Measurements from ENCODE around the gene DISP1.

Gene DISP1

GRCh38 chr1:222784371-222784770, 30.5 kb upstream of the DISP1 start:
- peaks cover 0 to 6% of the 10 kb centered on the region in 2 donors for H3K27me3 ChIP-seq (ENCODE audit: control insufficient read depth in 2 of 2, insufficient read depth in 2 of 2, low read length in 2 of 2)
- H3K9ac ChIP-seq (ENCODE audit: low read depth in 1 of 2, low read length in 2 of 2), result no peak overlapping the region
- H3K36me3 ChIP-seq (ENCODE audit: control insufficient read depth in 2 of 2, insufficient read depth in 2 of 2, low read length in 2 of 2), result no peaks in the 10 kb centered on the region
- H3K27ac ChIP-seq (ENCODE audit: low read depth in 2 of 2, low read length in 2 of 2), result no peak overlapping the region
- no peak overlapping the region for H3K4me3 ChIP-seq (ENCODE audit: low read length in 2 of 2)
- H3K4me1 ChIP-seq (ENCODE audit: control insufficient read depth in 2 of 2, insufficient read depth in 2 of 2, low read length in 2 of 2), result no peaks in the 10 kb centered on the region
- H3K9me3 ChIP-seq (ENCODE audit: control insufficient read depth in 2 of 2, low read length in 2 of 2), result no peaks in the 10 kb centered on the region

GRCh38 chr1:222784916-222785315, 29.9 kb upstream of the DISP1 start:
- Histone ChIP-seq H3K4me1 (ENCODE audit: control insufficient read depth in 2 of 2, insufficient read depth in 2 of 2, low read length in 2 of 2) (no peaks in the 10 kb centered on the region), H3K9me3 (ENCODE audit: control insufficient read depth in 2 of 2, low read length in 2 of 2) (no peaks in the 10 kb centered on the region), H3K36me3 (ENCODE audit: control insufficient read depth in 2 of 2, insufficient read depth in 2 of 2, low read length in 2 of 2) (no peaks in the 10 kb centered on the region), H3K9ac (ENCODE audit: low read depth in 1 of 2, low read length in 2 of 2) (no peak overlapping the region), H3K4me3 (ENCODE audit: low read length in 2 of 2) (no peak overlapping the region), H3K27ac (ENCODE audit: low read depth in 2 of 2, low read length in 2 of 2) (no peak overlapping the region), H3K27me3 (ENCODE audit: control insufficient read depth in 2 of 2, insufficient read depth in 2 of 2, low read length in 2 of 2) (peaks cover 0 to 6% of the 10 kb centered on the region in 2 donors)

GRCh38 chr1:222785529-222785928, 29.3 kb upstream of the DISP1 start:
- no peaks in the 10 kb centered on the region for H3K36me3 ChIP-seq (ENCODE audit: control insufficient read depth in 2 of 2, insufficient read depth in 2 of 2, low read length in 2 of 2)
- H3K27ac ChIP-seq (ENCODE audit: low read depth in 2 of 2, low read length in 2 of 2), result no peak overlapping the region
- H3K4me3 ChIP-seq (ENCODE audit: low read length in 2 of 2), result no peak overlapping the region
- no peaks in the 10 kb centered on the region for H3K9me3 ChIP-seq (ENCODE audit: control insufficient read depth in 2 of 2, low read length in 2 of 2)
- no peaks in the 10 kb centered on the region for H3K4me1 ChIP-seq (ENCODE audit: control insufficient read depth in 2 of 2, insufficient read depth in 2 of 2, low read length in 2 of 2)
- H3K27me3 ChIP-seq (ENCODE audit: control insufficient read depth in 2 of 2, insufficient read depth in 2 of 2, low read length in 2 of 2), result peaks cover 0 to 6% of the 10 kb centered on the region in 2 donors
- no peak overlapping the region for H3K9ac ChIP-seq (ENCODE audit: low read depth in 1 of 2, low read length in 2 of 2)

- Histone ChIP-seq H3K27ac (ENCODE audit: low read depth in 2 of 2, low read length in 2 of 2) (no peak overlapping the region), H3K27me3 (ENCODE audit: control insufficient read depth in 2 of 2, insufficient read depth in 2 of 2, low read length in 2 of 2) (peaks cover 0 to 6% of the 10 kb centered on the region in 2 donors), H3K9me3 (ENCODE audit: control insufficient read depth in 2 of 2, low read length in 2 of 2) (no peaks in the 10 kb centered on the region), H3K4me3 (ENCODE audit: low read length in 2 of 2) (no peak overlapping the region), H3K4me1 (ENCODE audit: control insufficient read depth in 2 of 2, insufficient read depth in 2 of 2, low read length in 2 of 2) (no peaks in the 10 kb centered on the region), H3K9ac (ENCODE audit: low read depth in 1 of 2, low read length in 2 of 2) (no peak overlapping the region), H3K36me3 (ENCODE audit: control insufficient read depth in 2 of 2, insufficient read depth in 2 of 2, low read length in 2 of 2) (no peaks in the 10 kb centered on the region)
Measured at GRCh38 chr1:222786121-222786520, 28.7 kb upstream of the DISP1 start.

- Histone ChIP-seq H3K4me3 (ENCODE audit: low read length in 2 of 2) (no peak overlapping the region), H3K4me1 (ENCODE audit: control insufficient read depth in 2 of 2, insufficient read depth in 2 of 2, low read length in 2 of 2) (no peaks in the 10 kb centered on the region), H3K36me3 (ENCODE audit: control insufficient read depth in 2 of 2, insufficient read depth in 2 of 2, low read length in 2 of 2) (no peaks in the 10 kb centered on the region), H3K27me3 (ENCODE audit: control insufficient read depth in 2 of 2, insufficient read depth in 2 of 2, low read length in 2 of 2) (peaks cover 0 to 6% of the 10 kb centered on the region in 2 donors), H3K9me3 (ENCODE audit: control insufficient read depth in 2 of 2, low read length in 2 of 2) (no peaks in the 10 kb centered on the region), H3K27ac (ENCODE audit: low read depth in 2 of 2, low read length in 2 of 2) (no peak overlapping the region), H3K9ac (ENCODE audit: low read depth in 1 of 2, low read length in 2 of 2) (no peak overlapping the region)
Measured at GRCh38 chr1:222787729-222788128, 27.1 kb upstream of the DISP1 start.

DNA sequence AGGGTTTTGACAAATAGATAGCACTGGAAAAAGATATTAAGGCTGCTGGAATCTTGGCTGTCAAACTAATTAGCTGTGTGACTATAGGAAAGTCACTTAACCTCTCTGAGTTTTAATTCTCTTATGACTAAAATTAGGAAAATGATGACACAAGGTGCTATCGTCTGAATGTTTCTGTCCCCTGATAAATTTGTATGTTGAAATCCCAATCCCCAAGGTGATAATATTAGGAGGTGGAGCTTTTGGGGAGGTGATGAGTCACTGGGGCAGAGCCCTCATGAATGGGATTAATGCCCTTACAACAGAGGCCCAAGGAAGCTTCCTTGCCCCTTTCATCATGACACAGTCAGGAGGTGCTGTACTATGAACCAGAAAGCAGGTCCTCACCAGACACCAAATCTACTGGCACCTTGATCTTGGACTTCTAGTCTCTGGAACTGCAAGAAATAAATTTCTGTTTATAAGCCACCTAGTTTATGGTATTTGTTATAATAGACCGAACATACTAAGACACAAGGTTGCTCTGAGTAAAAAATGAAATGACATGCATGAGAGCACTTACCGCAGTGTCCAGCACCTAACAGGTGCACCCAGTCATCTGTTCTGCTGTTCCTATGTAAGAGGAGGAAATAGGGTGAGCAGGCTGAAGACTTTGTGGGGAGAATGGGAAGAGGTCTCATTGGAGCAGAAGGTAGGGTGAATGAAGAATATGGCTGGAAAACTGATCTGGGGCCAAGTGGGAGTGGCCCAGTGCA, 26.3 kb upstream of the DISP1 start:
- H3K27me3 ChIP-seq (ENCODE audit: control insufficient read depth in 2 of 2, insufficient read depth in 2 of 2, low read length in 2 of 2), result peaks cover 0 to 6% of the 10 kb centered on the region in 2 donors
- no peak overlapping the region for H3K4me3 ChIP-seq (ENCODE audit: low read length in 2 of 2)

GRCh38 chr1:222790115-222790514, 24.7 kb upstream of the DISP1 start:
- no peaks in the 10 kb centered on the region for H3K36me3 ChIP-seq (ENCODE audit: control insufficient read depth in 2 of 2, insufficient read depth in 2 of 2, low read length in 2 of 2)
- H3K9me3 ChIP-seq (ENCODE audit: control insufficient read depth in 2 of 2, low read length in 2 of 2), result no peaks in the 10 kb centered on the region
- H3K4me1 ChIP-seq (ENCODE audit: control insufficient read depth in 2 of 2, insufficient read depth in 2 of 2, low read length in 2 of 2), result no peaks in the 10 kb centered on the region
- no peak overlapping the region for H3K27ac ChIP-seq (ENCODE audit: low read depth in 2 of 2, low read length in 2 of 2)
- H3K27me3 ChIP-seq (ENCODE audit: control insufficient read depth in 2 of 2, insufficient read depth in 2 of 2, low read length in 2 of 2), result peaks cover 0 to 6% of the 10 kb centered on the region in 2 donors
- no peak overlapping the region for H3K9ac ChIP-seq (ENCODE audit: low read depth in 1 of 2, low read length in 2 of 2)
- no peak overlapping the region for H3K4me3 ChIP-seq (ENCODE audit: low read length in 2 of 2)

More for the DNA sequence above, 26.3 kb upstream of the DISP1 start:
- Histone ChIP-seq H3K9me3 (ENCODE audit: control insufficient read depth in 2 of 2, low read length in 2 of 2) (no peaks in the 10 kb centered on the region), H3K4me1 (ENCODE audit: control insufficient read depth in 2 of 2, insufficient read depth in 2 of 2, low read length in 2 of 2) (no peaks in the 10 kb centered on the region), H3K27ac (ENCODE audit: low read depth in 2 of 2, low read length in 2 of 2) (no peak overlapping the region), H3K9ac (ENCODE audit: low read depth in 1 of 2, low read length in 2 of 2) (no peak overlapping the region), H3K36me3 (ENCODE audit: control insufficient read depth in 2 of 2, insufficient read depth in 2 of 2, low read length in 2 of 2) (no peaks in the 10 kb centered on the region)

- no peaks in the 10 kb centered on the region for H3K36me3 ChIP-seq (ENCODE audit: control insufficient read depth in 2 of 2, insufficient read depth in 2 of 2, low read length in 2 of 2)
- no peaks in the 10 kb centered on the region for H3K4me1 ChIP-seq (ENCODE audit: control insufficient read depth in 2 of 2, insufficient read depth in 2 of 2, low read length in 2 of 2)
- H3K9ac ChIP-seq (ENCODE audit: low read depth in 1 of 2, low read length in 2 of 2), result no peak overlapping the region
- no peaks in the 10 kb centered on the region for H3K9me3 ChIP-seq (ENCODE audit: control insufficient read depth in 2 of 2, low read length in 2 of 2)
- peaks cover 0 to 6% of the 10 kb centered on the region in 2 donors for H3K27me3 ChIP-seq (ENCODE audit: control insufficient read depth in 2 of 2, insufficient read depth in 2 of 2, low read length in 2 of 2)
- no peak overlapping the region for H3K4me3 ChIP-seq (ENCODE audit: low read length in 2 of 2)
- no peak overlapping the region for H3K27ac ChIP-seq (ENCODE audit: low read depth in 2 of 2, low read length in 2 of 2)
Measured at GRCh38 chr1:222790520-222790919, 24.3 kb upstream of the DISP1 start.

DNA sequence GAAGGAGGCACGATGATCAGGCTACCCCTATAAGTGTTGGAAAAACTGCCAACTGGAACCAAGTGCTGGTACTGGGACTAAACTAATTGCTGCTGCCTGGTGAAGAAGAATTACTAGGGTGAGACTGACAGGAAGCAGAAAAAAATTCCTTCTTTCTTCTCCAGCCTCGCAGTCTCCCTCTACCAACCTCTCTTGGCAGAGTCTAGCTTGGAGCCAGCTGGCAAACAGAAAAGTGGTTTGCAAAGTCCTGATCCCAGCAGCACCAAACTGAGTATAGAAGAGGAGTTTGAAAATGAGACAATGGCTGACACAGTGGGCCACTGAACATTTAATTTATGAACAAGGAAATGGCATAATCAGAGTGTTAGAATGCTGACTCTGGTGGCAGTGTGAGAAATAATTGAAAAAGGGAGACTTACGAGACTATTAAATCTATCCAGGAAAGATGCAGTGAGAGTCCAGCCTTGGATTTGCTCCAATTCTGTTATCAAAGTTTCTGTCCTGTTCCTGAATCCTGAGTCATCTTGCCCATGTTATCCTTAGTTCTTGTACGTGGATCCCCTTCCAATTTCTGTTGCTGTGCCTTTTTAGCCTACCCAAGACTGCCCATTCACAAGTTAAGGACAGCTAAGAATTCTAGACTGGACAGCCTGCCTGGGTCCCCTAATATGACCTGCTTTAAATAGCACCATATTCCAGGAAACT, 23.7 kb upstream of the DISP1 start:
- Histone ChIP-seq H3K9ac (ENCODE audit: low read depth in 1 of 2, low read length in 2 of 2) (no peak overlapping the region), H3K27ac (ENCODE audit: low read depth in 2 of 2, low read length in 2 of 2) (no peak overlapping the region), H3K4me1 (ENCODE audit: control insufficient read depth in 2 of 2, insufficient read depth in 2 of 2, low read length in 2 of 2) (no peaks in the 10 kb centered on the region), H3K36me3 (ENCODE audit: control insufficient read depth in 2 of 2, insufficient read depth in 2 of 2, low read length in 2 of 2) (no peaks in the 10 kb centered on the region), H3K4me3 (ENCODE audit: low read length in 2 of 2) (no peak overlapping the region), H3K9me3 (ENCODE audit: control insufficient read depth in 2 of 2, low read length in 2 of 2) (no peaks in the 10 kb centered on the region), H3K27me3 (ENCODE audit: control insufficient read depth in 2 of 2, insufficient read depth in 2 of 2, low read length in 2 of 2) (peaks cover 0 to 4% of the 10 kb centered on the region in 2 donors)

GRCh38 chr1:222792744-222793143, 22.1 kb upstream of the DISP1 start:
- no peak overlapping the region for H3K9ac ChIP-seq (ENCODE audit: low read depth in 1 of 2, low read length in 2 of 2)
- no peak overlapping the region for H3K27ac ChIP-seq (ENCODE audit: low read depth in 2 of 2, low read length in 2 of 2)
- H3K9me3 ChIP-seq (ENCODE audit: control insufficient read depth in 2 of 2, low read length in 2 of 2), result no peaks in the 10 kb centered on the region
- no peaks in the 10 kb centered on the region for H3K4me1 ChIP-seq (ENCODE audit: control insufficient read depth in 2 of 2, insufficient read depth in 2 of 2, low read length in 2 of 2)
- H3K36me3 ChIP-seq (ENCODE audit: control insufficient read depth in 2 of 2, insufficient read depth in 2 of 2, low read length in 2 of 2), result no peaks in the 10 kb centered on the region
- no peaks in the 10 kb centered on the region for H3K27me3 ChIP-seq (ENCODE audit: control insufficient read depth in 2 of 2, insufficient read depth in 2 of 2, low read length in 2 of 2)
- no peak overlapping the region for H3K4me3 ChIP-seq (ENCODE audit: low read length in 2 of 2)
